NCI-H2227 (cell line): ENCODE results near the gene CHCHD1.
A peak's percentile ranks its signal among the peaks of the same experiment; 100 is the strongest.
"Not testable (repeated sequence)": the region's sequence is repeated elsewhere in the genome, so short reads cannot be mapped to it uniquely, and the experiment has no call there.

Experiments used
- DNase-seq: peaks from one replicate; lab custom pipeline; 2025; ENCODE audit not compliant: unreplicated experiment; lab: John Stamatoyannopoulos, UW

CHCHD1 gene

GRCh38 chr10:73768881-73769280 is 13.0 kb upstream of the CHCHD1 start:
- DNase-seq: no peak

GRCh38 chr10:73769396-73769795 is 12.5 kb upstream of the CHCHD1 start:
- DNase-seq: no peak

GRCh38 chr10:73771722-73772280 is 10.0 kb upstream of the CHCHD1 start:
- peak; percentile 63 for DNase-seq

DNA sequence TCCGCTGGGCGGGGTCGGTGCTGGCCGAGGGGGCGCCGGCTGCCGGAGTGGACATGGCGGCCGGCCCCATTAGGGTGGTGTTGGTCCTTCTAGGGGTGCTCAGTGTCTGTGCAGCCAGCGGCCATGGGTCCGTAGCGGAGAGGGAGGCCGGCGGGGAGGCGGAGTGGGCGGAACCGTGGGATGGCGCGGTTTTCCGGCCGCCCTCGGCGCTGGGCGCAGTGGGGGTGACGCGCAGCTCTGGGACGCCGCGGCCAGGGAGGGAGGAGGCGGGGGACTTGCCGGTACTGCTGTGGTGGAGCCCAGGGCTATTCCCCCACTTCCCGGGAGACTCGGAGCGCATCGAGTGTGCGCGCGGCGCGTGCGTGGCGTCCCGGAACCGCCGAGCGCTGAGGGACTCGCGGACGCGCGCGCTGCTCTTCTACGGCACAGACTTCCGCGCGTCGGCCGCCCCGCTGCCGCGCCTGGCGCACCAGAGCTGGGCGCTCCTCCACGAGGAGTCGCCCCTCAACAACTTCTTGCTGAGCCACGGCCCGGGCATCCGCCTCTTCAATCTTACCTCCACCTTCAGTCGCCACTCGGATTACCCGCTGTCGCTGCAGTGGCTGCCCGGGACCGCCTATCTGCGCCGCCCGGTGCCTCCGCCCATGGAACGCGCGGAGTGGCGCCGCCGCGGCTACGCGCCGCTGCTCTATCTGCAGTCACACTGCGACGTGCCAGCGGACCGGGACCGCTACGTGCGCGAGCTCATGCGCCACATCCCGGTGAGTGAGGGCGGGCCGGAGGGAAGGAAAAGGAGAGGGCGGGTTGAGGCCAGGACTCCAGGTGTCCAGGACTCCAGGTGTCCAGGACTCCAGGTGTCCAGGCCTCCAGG is 9.3 kb upstream of the CHCHD1 start:
- peak; percentile 84 for DNase-seq

- no peak for DNase-seq
These were observed 8.5 kb upstream of the CHCHD1 start for GRCh38 chr10:73773152-73773879.

DNA sequence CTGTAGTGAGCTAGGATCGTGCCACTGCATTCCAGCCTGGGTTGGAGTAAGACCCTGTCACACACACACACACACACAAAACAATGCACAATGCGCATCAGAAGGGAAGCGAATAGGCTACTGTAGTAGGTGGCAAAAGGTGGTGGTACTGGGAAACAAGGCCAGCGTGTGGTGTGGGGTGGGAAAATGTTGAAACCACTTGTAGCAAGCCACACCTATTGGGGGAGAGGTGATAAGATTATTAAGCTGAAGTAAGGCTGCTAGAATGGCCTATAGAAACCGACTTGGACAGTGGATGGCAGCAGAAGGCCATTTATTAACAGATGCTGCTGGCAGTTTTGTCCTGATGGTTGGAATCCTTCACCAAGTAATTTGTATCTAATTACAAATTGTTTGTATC is 7.2 kb upstream of the CHCHD1 start:
- DNase-seq: peak; percentile 6

GRCh38 chr10:73779018-73779417 is 2.8 kb upstream of the CHCHD1 start:
- DNase-seq: no peak

- DNase-seq: no peak
These were observed 2.2 kb upstream of the CHCHD1 start for GRCh38 chr10:73779539-73780197.

GRCh38 chr10:73780301-73780700 is 1.5 kb upstream of the CHCHD1 start:
- DNase-seq: no peak

DNA sequence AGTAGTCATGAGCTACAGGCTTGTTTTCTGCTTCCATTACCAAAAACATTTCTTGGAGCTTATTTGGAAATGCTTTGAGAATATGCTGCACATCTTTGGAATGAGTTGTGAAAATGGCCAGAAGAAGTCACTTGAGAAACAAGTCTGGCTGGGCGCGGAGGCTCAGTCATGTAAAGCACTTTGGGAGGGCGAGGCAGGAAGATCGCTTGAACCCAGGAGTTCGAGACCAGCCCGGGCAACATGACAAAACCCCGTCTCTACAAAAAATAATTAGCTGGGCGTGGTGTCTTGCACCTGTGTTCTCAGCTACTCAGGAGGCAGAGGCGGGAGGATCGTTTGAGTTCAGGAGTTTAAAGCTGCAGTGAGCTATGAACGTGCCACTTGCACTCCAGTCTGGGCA is 882 bp upstream of the CHCHD1 start:
- DNase-seq: no peak

GRCh38 chr10:73781548-73781878 is 335 bp upstream of the CHCHD1 start:
- no peak for DNase-seq

DNA sequence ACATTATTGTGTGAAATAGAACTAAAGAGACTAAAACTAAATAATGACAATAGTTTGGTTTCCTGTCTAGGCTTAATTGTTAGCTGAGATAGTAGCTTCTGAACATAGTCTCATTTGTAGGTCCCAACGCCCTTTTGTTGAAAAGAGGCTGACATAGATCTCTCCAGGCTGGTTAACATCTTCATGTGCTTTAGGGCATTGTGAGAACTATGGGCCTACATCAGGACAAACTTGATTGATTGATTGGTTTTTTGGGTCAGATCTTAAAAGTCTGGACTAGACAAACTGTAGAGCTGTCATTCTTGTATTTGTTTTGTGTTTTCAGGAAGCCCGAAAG is 869 bp downstream of the CHCHD1 start:
- no peak for DNase-seq

GRCh38 chr10:73785211-73785720 is 3.4 kb downstream of the CHCHD1 start, which contains the start of gene ZSWIM8:
ZSWIM8 (plus strand) TSS chr10:73785606; CDS start chr10:73785879, 273 bp downstream.
- peak; percentile 89 for DNase-seq

- peak; percentile 43 for DNase-seq
These were observed 4.1 kb downstream of the CHCHD1 start for GRCh38 chr10:73785721-73786511.

GRCh38 chr10:73786512-73786885 is 4.7 kb downstream of the CHCHD1 start:
- DNase-seq: no peak

GRCh38 chr10:73787031-73787800 is 5.4 kb downstream of the CHCHD1 start:
- not testable (repeated sequence) for DNase-seq

- no peak for DNase-seq
These were observed 7.2 kb downstream of the CHCHD1 start for GRCh38 chr10:73788864-73789658.

GRCh38 chr10:73789659-73790055 is 7.8 kb downstream of the CHCHD1 start:
- DNase-seq: no peak
